Dendritic cell treated with granulocyte-macrophage colony-stimulating factor and Interleukin-4, amounts not matched to agents 40 ng/mL and 50 ng/mL, for 4 days (primary cell): ENCODE results near the gene RBM24.
"Not testable (repeated sequence)": the region's sequence is repeated elsewhere in the genome, so short reads cannot be mapped to it uniquely, and the experiment has no call there.

ENCODE experiments used
- H3K27ac Mint-ChIP-seq: one replicate; pipeline ENCODE4 v1.8.0; 2022; ENCODE audit warnings: mild to moderate bottlenecking, mixed read lengths
- H3K27me3 Mint-ChIP-seq: one replicate; pipeline ENCODE4 v1.8.0; 2022; ENCODE audit warnings: mild to moderate bottlenecking, mixed read lengths
- H3K36me3 Mint-ChIP-seq: one replicate; pipeline ENCODE4 v1.8.0; 2022; ENCODE audit warnings: low read depth, mixed read lengths
- H3K4me1 Mint-ChIP-seq: one replicate; pipeline ENCODE4 v1.8.0; 2022; ENCODE audit warnings: low read depth, mixed read lengths
- H3K4me3 Mint-ChIP-seq: one replicate; pipeline ENCODE4 v1.8.0; 2022; ENCODE audit warnings: mild to moderate bottlenecking, moderate library complexity, mixed read lengths
- H3K9me3 Mint-ChIP-seq: one replicate; pipeline ENCODE4 v1.8.0; 2022; ENCODE audit warnings: mixed read lengths
- intact Hi-C: fragments of 100-400 bp; cut with micrococcal nuclease; formaldehyde crosslinking; loops from one replicate; pipeline ENCODE4 v1.15.0; 2022

The RBM24 gene

GRCh38 chr6:17299750-17300149, 18.6 kb downstream of the RBM24 start:
- intact Hi-C loops, result no loop called here
- Mint-ChIP-seq H3K27me3 (peaks cover 4% of the 10 kb centered on the region), H3K4me3 (no peak overlapping the region), H3K36me3 (no peaks in the 10 kb centered on the region), H3K4me1 (no peaks in the 10 kb centered on the region), H3K27ac (no peak overlapping the region), H3K9me3 (no peaks in the 10 kb centered on the region)

GRCh38 chr6:17300637-17301036, 19.5 kb downstream of the RBM24 start:
- Mint-ChIP-seq H3K27me3 (peaks cover 4% of the 10 kb centered on the region), H3K36me3 (no peaks in the 10 kb centered on the region), H3K27ac (no peak overlapping the region), H3K4me1 (no peaks in the 10 kb centered on the region), H3K9me3 (no peaks in the 10 kb centered on the region), H3K4me3 (no peak overlapping the region)
- intact Hi-C loops, result no loop called here

- H3K4me3 Mint-ChIP-seq, result no peak overlapping the region
- peaks cover 3% of the 10 kb centered on the region for H3K27me3 Mint-ChIP-seq
- H3K27ac Mint-ChIP-seq, result no peak overlapping the region
- no peaks in the 10 kb centered on the region for H3K9me3 Mint-ChIP-seq
- no peaks in the 10 kb centered on the region for H3K4me1 Mint-ChIP-seq
- H3K36me3 Mint-ChIP-seq, result no peaks in the 10 kb centered on the region
- intact Hi-C loops, result no loop called here
Measured at GRCh38 chr6:17303444-17303843, 22.3 kb downstream of the RBM24 start.

- Mint-ChIP-seq H3K27ac (no peak overlapping the region), H3K36me3 (no peaks in the 10 kb centered on the region), H3K9me3 (no peaks in the 10 kb centered on the region), H3K4me1 (no peaks in the 10 kb centered on the region), H3K4me3 (no peak overlapping the region), H3K27me3 (peaks cover 3% of the 10 kb centered on the region)
- intact Hi-C loops, result no loop called here
Measured at GRCh38 chr6:17305219-17306001, 24.2 kb downstream of the RBM24 start.

- H3K9me3 Mint-ChIP-seq, result peaks cover 10% of the 10 kb centered on the region
- H3K27ac Mint-ChIP-seq, result no peak overlapping the region
- no peaks in the 10 kb centered on the region for H3K36me3 Mint-ChIP-seq
- H3K27me3 Mint-ChIP-seq, result no peaks in the 10 kb centered on the region
- H3K4me1 Mint-ChIP-seq, result no peaks in the 10 kb centered on the region
- H3K4me3 Mint-ChIP-seq, result no peak overlapping the region
- intact Hi-C loops, result no loop called here
Measured at GRCh38 chr6:17311595-17312311, 30.6 kb downstream of the RBM24 start.

GRCh38 chr6:17313238-17313637, 32.1 kb downstream of the RBM24 start:
- intact Hi-C loops, H3K4me3 Mint-ChIP-seq, H3K4me1 Mint-ChIP-seq, H3K36me3 Mint-ChIP-seq, H3K27ac Mint-ChIP-seq, H3K27me3 Mint-ChIP-seq: not testable (repeated sequence)
- peaks cover 10% of the 10 kb centered on the region for H3K9me3 Mint-ChIP-seq

GRCh38 chr6:17313971-17314370, 32.8 kb downstream of the RBM24 start:
- H3K9me3 Mint-ChIP-seq, result peaks cover 10% of the 10 kb centered on the region
- no peak overlapping the region for H3K27ac Mint-ChIP-seq
- H3K36me3 Mint-ChIP-seq, result no peaks in the 10 kb centered on the region
- H3K27me3 Mint-ChIP-seq, result no peaks in the 10 kb centered on the region
- no peak overlapping the region for H3K4me3 Mint-ChIP-seq
- no peaks in the 10 kb centered on the region for H3K4me1 Mint-ChIP-seq
- intact Hi-C loops, result no loop called here

- intact Hi-C loops, result no loop called here
- Mint-ChIP-seq H3K36me3 (no peaks in the 10 kb centered on the region), H3K27ac (no peak overlapping the region)
Measured at GRCh38 chr6:17315262-17315661, 34.1 kb downstream of the RBM24 start.

GRCh38 chr6:17318435-17319165, 37.4 kb downstream of the RBM24 start:
- Mint-ChIP-seq H3K36me3 (no peaks in the 10 kb centered on the region), H3K27ac (no peak overlapping the region), H3K4me3 (no peak overlapping the region), H3K4me1 (no peaks in the 10 kb centered on the region), H3K27me3 (no peaks in the 10 kb centered on the region), H3K9me3 (peaks cover 10% of the 10 kb centered on the region)
- intact Hi-C loops, result no loop called here

More at GRCh38 chr6:17315262-17315661, 34.1 kb downstream of the RBM24 start:
- no peak overlapping the region for H3K4me3 Mint-ChIP-seq
- no peaks in the 10 kb centered on the region for H3K27me3 Mint-ChIP-seq
- H3K4me1 Mint-ChIP-seq, result no peaks in the 10 kb centered on the region
- H3K9me3 Mint-ChIP-seq, result peaks cover 10% of the 10 kb centered on the region

- H3K36me3 Mint-ChIP-seq, H3K4me3 Mint-ChIP-seq, intact Hi-C loops, H3K27me3 Mint-ChIP-seq, H3K27ac Mint-ChIP-seq, H3K9me3 Mint-ChIP-seq, H3K4me1 Mint-ChIP-seq: not testable (repeated sequence)
Measured at GRCh38 chr6:17320266-17320665, 39.1 kb downstream of the RBM24 start.

- Mint-ChIP-seq H3K4me3 (no peak overlapping the region), H3K36me3 (no peaks in the 10 kb centered on the region), H3K27ac (no peak overlapping the region), H3K9me3 (peaks cover 27% of the 10 kb centered on the region), H3K27me3 (no peaks in the 10 kb centered on the region), H3K4me1 (no peaks in the 10 kb centered on the region)
- intact Hi-C loops, result no loop called here
Measured at GRCh38 chr6:17331238-17331637, 50.1 kb downstream of the RBM24 start.

GRCh38 chr6:17334265-17334664, 53.1 kb downstream of the RBM24 start:
- Mint-ChIP-seq H3K27ac (no peak overlapping the region), H3K36me3 (no peaks in the 10 kb centered on the region), H3K4me3 (no peak overlapping the region), H3K27me3 (no peaks in the 10 kb centered on the region), H3K4me1 (no peaks in the 10 kb centered on the region), H3K9me3 (peaks cover 36% of the 10 kb centered on the region)
- intact Hi-C loops, result no loop called here

GRCh38 chr6:17336425-17336824, 55.3 kb downstream of the RBM24 start:
- Mint-ChIP-seq H3K4me1 (no peaks in the 10 kb centered on the region), H3K9me3 (peaks cover 29% of the 10 kb centered on the region), H3K27ac (no peak overlapping the region), H3K4me3 (no peak overlapping the region), H3K36me3 (no peaks in the 10 kb centered on the region), H3K27me3 (no peaks in the 10 kb centered on the region)
- intact Hi-C loops, result no loop called here

- H3K27me3 Mint-ChIP-seq, result no peaks in the 10 kb centered on the region
- H3K4me3 Mint-ChIP-seq, result no peak overlapping the region
- H3K9me3 Mint-ChIP-seq, result peaks cover 24% of the 10 kb centered on the region
- intact Hi-C loops, result no loop called here
- H3K36me3 Mint-ChIP-seq, result no peaks in the 10 kb centered on the region
- no peaks in the 10 kb centered on the region for H3K4me1 Mint-ChIP-seq
- no peak overlapping the region for H3K27ac Mint-ChIP-seq
Measured at GRCh38 chr6:17339308-17339670, 58.1 kb downstream of the RBM24 start.
